HEK293 (cell line): Measurements from ENCODE around the gene POLR1E.
"Not testable (repeated sequence)": the region's sequence is repeated elsewhere in the genome, so short reads cannot be mapped to it uniquely, and the experiment has no call there.

Source experiments
- CTCF ChIP-seq: fragments of 450-650 bp; formaldehyde crosslinking; IDR thresholded peaks from 2 replicates; pipeline ENCODE4 v1.5.1; 2016; ENCODE audit warnings: missing biosample characterization, missing genetic modification characterization
- HOXA7 ChIP-seq: sonication (generic); formaldehyde crosslinking; IDR thresholded peaks from 2 replicates; pipeline ENCODE4 v1.8.1; 2022; ENCODE audit warnings: missing genetic modification reagents, borderline replicate concordance
- PRDM4 ChIP-seq: fragments of 450-650 bp; formaldehyde crosslinking; IDR thresholded peaks from 2 replicates; pipeline ENCODE4 v1.5.1; 2017; ENCODE audit warnings: missing biosample characterization, missing genetic modification characterization
- SP2 ChIP-seq: fragments of 450-650 bp; formaldehyde crosslinking; IDR thresholded peaks from 2 replicates; pipeline ENCODE4 v1.5.1; 2016; ENCODE audit warnings: missing biosample characterization, missing genetic modification characterization
- ZBTB1 ChIP-seq: fragments of 450-650 bp; formaldehyde crosslinking; IDR thresholded peaks from 2 replicates; pipeline ENCODE4 v1.5.1; 2016; ENCODE audit warnings: missing biosample characterization, missing genetic modification characterization
- ZBTB20 ChIP-seq: fragments of 450-650 bp; formaldehyde crosslinking; IDR thresholded peaks from 2 replicates; pipeline ENCODE4 v1.5.1; 2016; ENCODE audit warnings: missing biosample characterization, missing genetic modification characterization
- ZFHX2 ChIP-seq: fragments of 450-650 bp; formaldehyde crosslinking; conservative IDR thresholded peaks from 2 replicates; pipeline ENCODE4 v1.5.1; 2016; ENCODE audit warnings: missing biosample characterization, missing genetic modification characterization
- ZNF175 ChIP-seq: fragments of 450-650 bp; formaldehyde crosslinking; IDR thresholded peaks from 2 replicates; pipeline ENCODE4 v1.5.1; 2016; ENCODE audit warnings: missing biosample characterization, missing genetic modification characterization
- ZNF239 ChIP-seq: fragments of 450-650 bp; formaldehyde crosslinking; IDR thresholded peaks from 2 replicates; pipeline ENCODE4 v1.5.1; 2016; ENCODE audit warnings: missing biosample characterization, missing genetic modification characterization
- ZNF530 ChIP-seq: fragments of 450-650 bp; formaldehyde crosslinking; IDR thresholded peaks from 2 replicates; pipeline ENCODE4 v1.5.1; 2016; ENCODE audit warnings: low read depth, missing biosample characterization, missing genetic modification characterization
- ZNF561 ChIP-seq: fragments of 450-650 bp; IDR thresholded peaks from 2 replicates; pipeline ENCODE4 v1.5.1; 2018; ENCODE audit warnings: missing biosample characterization, missing genetic modification characterization, borderline replicate concordance
- ZNF670 ChIP-seq: fragments of 450-650 bp; formaldehyde crosslinking; IDR thresholded peaks from 2 replicates; pipeline ENCODE4 v1.5.1; 2016; ENCODE audit warnings: missing biosample characterization, missing genetic modification characterization, low read depth
- TF ChIP-seq, protein P1 (sequence below): IDR thresholded peaks from 2 replicates; pipeline ENCODE4 v1.6.1; 2011; ENCODE audit warnings: mild to moderate bottlenecking, low read depth, low read length, borderline replicate concordance

DNA sequence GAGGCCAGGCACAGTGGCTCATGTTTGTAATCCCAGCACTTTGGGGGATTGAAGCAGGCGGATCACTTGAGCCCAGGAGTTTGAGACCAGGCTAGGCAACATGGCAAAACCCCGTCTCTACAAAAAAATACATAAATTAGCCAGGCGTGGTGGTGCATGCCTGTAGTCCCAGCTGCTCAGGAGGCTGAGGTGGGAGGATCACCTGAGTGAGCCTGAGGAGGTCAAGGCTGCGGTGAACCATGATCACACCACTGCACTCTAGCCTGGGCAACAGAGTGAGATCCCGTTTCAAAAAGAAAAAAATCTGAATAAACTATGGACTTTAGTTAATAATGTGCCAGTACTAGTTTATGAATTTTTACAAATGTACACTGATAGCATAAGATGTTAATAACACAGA, 24.3 kb downstream of the POLR1E start:
- not testable (repeated sequence) for TF ChIP-seq ZNF670 (tag by site-specific recombination); SP2 (tag by site-specific recombination); PRDM4 (tag by site-specific recombination); ZNF175; CTCF; ZNF561 (tag by site-specific recombination); ZBTB20 (tag by site-specific recombination); ZBTB1 (tag by site-specific recombination); ZNF530 (tag by site-specific recombination); ZFHX2; HOXA7 (CRISPR knock-in tag); ZNF239 (tag by site-specific recombination)
- TF ChIP-seq, protein P1, sequence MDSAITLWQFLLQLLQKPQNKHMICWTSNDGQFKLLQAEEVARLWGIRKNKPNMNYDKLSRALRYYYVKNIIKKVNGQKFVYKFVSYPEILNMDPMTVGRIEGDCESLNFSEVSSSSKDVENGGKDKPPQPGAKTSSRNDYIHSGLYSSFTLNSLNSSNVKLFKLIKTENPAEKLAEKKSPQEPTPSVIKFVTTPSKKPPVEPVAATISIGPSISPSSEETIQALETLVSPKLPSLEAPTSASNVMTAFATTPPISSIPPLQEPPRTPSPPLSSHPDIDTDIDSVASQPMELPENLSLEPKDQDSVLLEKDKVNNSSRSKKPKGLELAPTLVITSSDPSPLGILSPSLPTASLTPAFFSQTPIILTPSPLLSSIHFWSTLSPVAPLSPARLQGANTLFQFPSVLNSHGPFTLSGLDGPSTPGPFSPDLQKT: not testable (repeated sequence)
